Activated CD8-positive, alpha-beta T cell treated with anti-CD3 and anti-CD28 coated beads for 36 hours (primary cell): ENCODE measurements around the gene TTC39A. TPM values are rescaled to one million over a fixed set of nuclear protein-coding genes. Genes with fewer than 3 reads are reported as not detected.

Experiments
- ATAC-seq: fragments of 200-7000 bp; cut with Tn5 transposase; one replicate; pipeline ENCODE4 v1.10.0; 2021; ENCODE audit warnings: mild to moderate bottlenecking, moderate library complexity
- CTCF ChIA-PET: fragments of 350-600 bp; sonication (Branson Sonifier 250); formaldehyde crosslinking; loops from one replicate; lab custom pipeline; 2021; ENCODE audit warnings: antibody characterized with exemption; lab: Charles Lee
- POLR2A ChIA-PET: fragments of 350-600 bp; sonication (Branson Sonifier 250); formaldehyde crosslinking; loops from one replicate; lab custom pipeline; 2021; ENCODE audit warnings: antibody characterized with exemption; lab: Charles Lee
- DNase-seq: peaks from one replicate; pipeline ENCODE4 v3.0.0-alpha.2; 2020
- H3K27ac Mint-ChIP-seq: one replicate; pipeline ENCODE4 v1.8.0; 2021; ENCODE audit warnings: mild to moderate bottlenecking, mixed read lengths
- H3K27me3 Mint-ChIP-seq: one replicate; pipeline ENCODE4 v1.8.0; 2021; ENCODE audit warnings: mixed read lengths
- H3K36me3 Mint-ChIP-seq: one replicate; pipeline ENCODE4 v1.8.0; 2021; ENCODE audit warnings: low read depth, mixed read lengths
- H3K4me1 Mint-ChIP-seq: one replicate; pipeline ENCODE4 v1.8.0; 2021; ENCODE audit warnings: low read depth, mixed read lengths
- H3K4me3 Mint-ChIP-seq: one replicate; pipeline ENCODE4 v1.8.0; 2021; ENCODE audit warnings: mild to moderate bottlenecking, moderate library complexity, mixed read lengths
- H3K9me3 Mint-ChIP-seq: one replicate; pipeline ENCODE4 v1.8.0; 2021; ENCODE audit warnings: mixed read lengths
- intact Hi-C: fragments of 100-400 bp; cut with micrococcal nuclease; formaldehyde crosslinking; loops from one replicate; pipeline ENCODE4 v1.10.0; 2022
- total RNA-seq, 2 experiments: library from RNA; stranded (reverse); gene quantifications; one replicate each; pipeline ENCODE4 v1.2.3, GENCODE V29; 2021
- TF ChIP-seq, protein P1 (sequence below): fragments of 200-600 bp; IDR thresholded peaks from one replicate; pipeline ENCODE4 v1.8.0; 2022; ENCODE audit warnings: antibody characterized with exemption, mild to moderate bottlenecking

TTC39A gene
- total RNA-seq, 2 experiments from 2014 or later, result 0.50 TPM; not detected in 1

DNA sequence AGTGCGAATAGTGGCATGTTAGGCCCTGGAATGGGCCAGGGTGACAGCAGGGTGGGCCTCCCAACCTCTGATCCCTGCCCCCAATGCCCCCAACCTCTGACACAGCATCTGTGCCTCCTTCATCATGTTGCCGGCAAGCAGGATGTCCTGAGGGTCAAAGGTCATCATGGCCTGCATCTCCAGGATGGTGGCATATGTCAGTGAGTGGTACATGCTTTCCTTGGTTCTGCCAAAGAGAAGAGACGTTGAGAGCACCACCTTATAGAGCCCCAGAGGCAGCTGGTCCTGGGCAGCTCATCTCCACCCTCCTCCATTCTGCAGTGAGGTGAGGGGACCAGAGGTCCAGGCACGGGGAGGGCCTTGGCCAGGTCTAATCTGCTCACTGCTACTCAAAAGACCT lies 17.6 kb downstream of the TTC39A start:
- H3K27me3 Mint-ChIP-seq, result no peaks in the 10 kb centered on the region
- CTCF ChIA-PET, result interaction anchor here (1.9 to 2.9 kb wide), 2 partner anchors 16 to 124 kb away, joined by 5 to 10 read pairs; no protein-coding TSS in a partner anchor
- no peaks in the 10 kb centered on the region for H3K9me3 Mint-ChIP-seq
- H3K4me3 Mint-ChIP-seq, result no peak overlapping the region
- no peak overlapping the region for H3K27ac Mint-ChIP-seq
- POLR2A ChIA-PET, result no interaction called here
- ATAC-seq (no peak), DNase-seq (no peak)
- H3K36me3 Mint-ChIP-seq, result no peaks in the 10 kb centered on the region
- TF ChIP-seq, protein P1, sequence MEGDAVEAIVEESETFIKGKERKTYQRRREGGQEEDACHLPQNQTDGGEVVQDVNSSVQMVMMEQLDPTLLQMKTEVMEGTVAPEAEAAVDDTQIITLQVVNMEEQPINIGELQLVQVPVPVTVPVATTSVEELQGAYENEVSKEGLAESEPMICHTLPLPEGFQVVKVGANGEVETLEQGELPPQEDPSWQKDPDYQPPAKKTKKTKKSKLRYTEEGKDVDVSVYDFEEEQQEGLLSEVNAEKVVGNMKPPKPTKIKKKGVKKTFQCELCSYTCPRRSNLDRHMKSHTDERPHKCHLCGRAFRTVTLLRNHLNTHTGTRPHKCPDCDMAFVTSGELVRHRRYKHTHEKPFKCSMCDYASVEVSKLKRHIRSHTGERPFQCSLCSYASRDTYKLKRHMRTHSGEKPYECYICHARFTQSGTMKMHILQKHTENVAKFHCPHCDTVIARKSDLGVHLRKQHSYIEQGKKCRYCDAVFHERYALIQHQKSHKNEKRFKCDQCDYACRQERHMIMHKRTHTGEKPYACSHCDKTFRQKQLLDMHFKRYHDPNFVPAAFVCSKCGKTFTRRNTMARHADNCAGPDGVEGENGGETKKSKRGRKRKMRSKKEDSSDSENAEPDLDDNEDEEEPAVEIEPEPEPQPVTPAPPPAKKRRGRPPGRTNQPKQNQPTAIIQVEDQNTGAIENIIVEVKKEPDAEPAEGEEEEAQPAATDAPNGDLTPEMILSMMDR, result no peak
- intact Hi-C loops, result no loop called here
- peaks cover 11% of the 10 kb centered on the region for H3K4me1 Mint-ChIP-seq

DNA sequence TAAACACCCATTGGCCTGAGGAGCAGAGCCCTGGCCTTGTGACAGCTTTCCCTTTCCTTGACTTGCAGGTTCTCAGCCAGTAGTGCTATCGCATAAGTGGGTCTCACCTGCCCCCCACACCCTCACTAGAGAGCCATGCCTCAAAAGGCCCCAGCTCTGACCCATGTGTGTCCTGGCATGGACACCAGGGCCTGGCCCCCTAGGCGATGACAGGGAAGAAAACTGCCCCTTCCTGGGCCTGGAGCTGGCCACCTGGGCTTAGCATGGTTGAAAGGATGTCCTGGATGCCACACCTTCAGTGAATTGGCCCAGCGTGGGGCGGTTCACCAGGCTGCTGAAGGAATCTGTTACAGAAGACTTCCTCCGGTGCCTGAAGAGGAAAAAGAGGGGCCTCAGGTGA lies 18.5 kb downstream of the TTC39A start:
- Mint-ChIP-seq H3K36me3 (no peaks in the 10 kb centered on the region), H3K4me3 (no peak overlapping the region), H3K27ac (no peak overlapping the region), H3K27me3 (no peaks in the 10 kb centered on the region), H3K9me3 (no peaks in the 10 kb centered on the region), H3K4me1 (peaks cover 11% of the 10 kb centered on the region)
- POLR2A ChIA-PET, result no interaction called here
- TF ChIP-seq, protein P1, result no peak
- intact Hi-C loops, result no loop called here
- DNase-seq (no peak), ATAC-seq (no peak)
- CTCF ChIA-PET, result interaction anchor here (1.9 to 2.9 kb wide), 2 partner anchors 15 to 123 kb away, joined by 5 to 10 read pairs; no protein-coding TSS in a partner anchor

DNA sequence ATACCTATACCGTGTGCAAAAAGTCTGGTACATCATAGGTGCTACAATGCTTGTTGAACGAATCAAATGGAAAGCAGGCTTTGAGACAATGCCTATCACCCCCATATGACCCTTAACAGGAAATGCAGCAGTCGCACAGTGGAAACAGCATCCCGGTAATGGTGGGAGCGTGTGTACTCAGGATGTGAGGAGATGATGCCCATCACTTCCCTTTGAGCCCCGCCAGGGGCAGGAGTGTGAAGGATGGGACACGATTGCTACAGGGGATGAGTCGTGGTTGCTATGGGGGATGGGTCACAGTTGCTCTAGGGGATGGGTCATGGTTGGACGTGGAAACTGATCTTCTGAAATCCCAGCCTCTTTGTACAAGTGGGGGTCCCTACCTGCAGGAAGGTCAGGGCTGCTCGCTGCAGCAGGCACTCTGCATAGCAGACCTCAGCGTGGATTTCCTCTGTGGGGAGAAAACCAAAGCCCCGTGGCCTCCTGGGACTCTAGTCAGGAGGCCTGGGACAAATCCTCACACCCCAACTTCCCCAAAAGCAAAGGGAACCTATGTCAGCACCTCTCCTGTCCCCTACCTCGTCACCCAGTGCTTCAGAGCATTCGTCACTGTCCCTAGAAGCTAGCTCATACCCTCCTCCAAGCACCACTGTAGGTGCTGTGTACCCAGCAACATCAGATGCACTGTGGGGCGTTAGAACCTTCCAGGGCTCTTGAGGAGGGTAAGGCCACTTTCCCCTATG lies 19.3 kb downstream of the TTC39A start:
- Mint-ChIP-seq H3K36me3 (no peaks in the 10 kb centered on the region), H3K9me3 (no peaks in the 10 kb centered on the region), H3K4me3 (no peak overlapping the region), H3K4me1 (peaks cover 11% of the 10 kb centered on the region), H3K27ac (no peak overlapping the region), H3K27me3 (no peaks in the 10 kb centered on the region)
- TF ChIP-seq, protein P1, result no peak
- intact Hi-C loops, result no loop called here
- ATAC-seq, result peak; percentile 55
- peak; percentile 19 for DNase-seq
- POLR2A ChIA-PET, result no interaction called here
- CTCF ChIA-PET, result interaction anchor here (2.9 kb wide), 1 partner anchor 15 kb away, joined by 10 read pairs; no protein-coding TSS in a partner anchor

DNA sequence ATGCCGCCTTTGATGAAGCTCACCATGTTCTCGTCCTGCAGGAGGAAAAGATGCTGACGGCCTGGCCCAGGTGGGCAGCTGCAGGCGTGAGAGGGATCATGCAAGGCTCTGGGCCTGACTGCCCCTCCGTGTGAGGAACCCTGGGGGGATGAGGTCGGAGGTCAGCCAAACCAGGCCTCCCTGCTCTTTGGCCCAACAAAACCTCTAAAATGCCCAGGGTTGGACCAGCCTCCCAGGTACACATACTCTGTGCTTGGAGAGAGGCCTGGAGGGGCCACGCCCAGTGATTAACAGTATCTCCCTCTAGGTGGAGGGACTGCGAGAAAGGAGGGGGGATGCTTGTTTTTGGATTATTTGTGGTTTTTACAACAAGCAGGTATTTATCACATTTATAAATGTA lies 21.1 kb downstream of the TTC39A start:
- TF ChIP-seq, protein P1, result no peak
- no peaks in the 10 kb centered on the region for H3K36me3 Mint-ChIP-seq
- no peak for DNase-seq
- intact Hi-C loops, result no loop called here
- peaks cover 9% of the 10 kb centered on the region for H3K4me1 Mint-ChIP-seq
- no peaks in the 10 kb centered on the region for H3K27me3 Mint-ChIP-seq
- no peak for ATAC-seq
- H3K9me3 Mint-ChIP-seq, result no peaks in the 10 kb centered on the region
- CTCF ChIA-PET, result no interaction called here
- POLR2A ChIA-PET, result no interaction called here
- H3K27ac Mint-ChIP-seq, result no peak overlapping the region
- H3K4me3 Mint-ChIP-seq, result no peak overlapping the region

- ChIA-PET POLR2A (no interaction called here), CTCF (no interaction called here)
- no peak for ATAC-seq
- no peaks in the 10 kb centered on the region for H3K27me3 Mint-ChIP-seq
- TF ChIP-seq, protein P1, result no peak
- no peaks in the 10 kb centered on the region for H3K9me3 Mint-ChIP-seq
- intact Hi-C loops, result no loop called here
- no peak for DNase-seq
- H3K4me3 Mint-ChIP-seq, result no peak overlapping the region
- H3K27ac Mint-ChIP-seq, result no peak overlapping the region
- no peaks in the 10 kb centered on the region for H3K36me3 Mint-ChIP-seq
- H3K4me1 Mint-ChIP-seq, result peaks cover 10% of the 10 kb centered on the region
These were observed 21.7 kb downstream of the TTC39A start for GRCh38 chr1:51308636-51309035.
